Vagina (tissue), 2 donors: Measurements from ENCODE around the gene KCNAB3.

Source experiments
- CTCF ChIP-seq, 3 experiments: fragments of 450-650 bp in 2 of 3; fragments of 200-600 bp in 1 of 3; sonication (generic) in 1 of 3; IDR thresholded peaks; one replicate each; pipeline ENCODE4 v1.5.1; 2017 to 2019; ENCODE audit warnings: antibody characterized with exemption in 3 of 3, mild to moderate bottlenecking in 2 of 3, moderate library complexity in 2 of 3
- POLR2A ChIP-seq, 2 donors: fragments of 450-650 bp; IDR thresholded peaks; one replicate each; pipeline ENCODE4 v1.6.1; 2017; ENCODE audit warnings: antibody characterized with exemption in 2 of 2, mild to moderate bottlenecking in 2 of 2, moderate library complexity in 2 of 2
- POLR2AphosphoS5 ChIP-seq, 2 donors: sonication (generic); formaldehyde crosslinking; IDR thresholded peaks; one replicate each; pipeline ENCODE4 v1.9.0; 2017; ENCODE audit warnings: antibody characterized with exemption in 2 of 2, mild to moderate bottlenecking in 2 of 2, low read depth in 1 of 2; ENCODE audit not compliant: insufficient read depth in 1 of 2

- TF ChIP-seq POLR2AphosphoS5 (IDR thresholded peaks at IDR 0.05; ENCODE audit: insufficient read depth in 1 of 2, low read depth in 1 of 2) = no peak
- no peak for TF ChIP-seq CTCF (IDR thresholded peaks at IDR 0.05)
- TF ChIP-seq POLR2A (IDR thresholded peaks at IDR 0.05) = no peak
These were observed 26.0 kb upstream of the KCNAB3 start for GRCh38 chr17:7955414-7956227.
